SK-N-SH (cell line): Measurements from ENCODE around the gene SETX. TPM values are rescaled to one million over a fixed set of nuclear protein-coding genes. Genes with fewer than 3 reads are reported as not detected.

Experiments
- CTCF ChIA-PET: fragments of 300-600, 350-600 bp; formaldehyde crosslinking; extraction: SDS; loops from one replicate; lab custom pipeline; 2021; lab: Yijun Ruan, JAX
- POLR2A ChIA-PET: fragments of 350-600 bp; sonication (Branson Sonifier 250); formaldehyde crosslinking; extraction: SDS; loops from one replicate; lab custom pipeline; 2020; ENCODE audit warnings: antibody characterized with exemption, inconsistent platforms; lab: Yijun Ruan, JAX
- DNase-seq: peaks from one replicate; pipeline ENCODE4 v3.0.0; 2012
- H2AFZ ChIP-seq: fragments of 200-600 bp; sonication (generic); 2 replicates; pipeline ENCODE4 v1.8.1; 2016; ENCODE audit warnings: antibody characterized with exemption, mild to moderate bottlenecking, low read depth
- H3F3A ChIP-seq: fragments of 200-600 bp; sonication (generic); replicated peaks from 2 replicates; pipeline ENCODE3; 2016; ENCODE audit warnings: antibody characterized with exemption, mild to moderate bottlenecking; ENCODE audit not compliant: insufficient read depth
- H3K27ac ChIP-seq, 2 experiments: fragments of 200-500 bp in 1 of 2; fragments of 200-600 bp in 1 of 2; sonication (Bioruptor generic) in 1 of 2; sonication (generic), shearing (Covaris generic) in 1 of 2; 2 replicates each; pipeline versions ENCODE4 v1.5.1 to v1.6.1; 2014 to 2016; ENCODE audit warnings: low read depth in 2 of 2, inconsistent platforms in 1 of 2, low read length in 1 of 2, mild to moderate bottlenecking in 1 of 2, mixed read lengths in 1 of 2
- H3K27me3 ChIP-seq: fragments of 200-600 bp; sonication (generic), shearing (Covaris generic); 2 replicates; pipeline ENCODE4 v1.6.1; 2016; ENCODE audit warnings: mixed run types; ENCODE audit not compliant: insufficient read depth
- H3K36me3 ChIP-seq, 2 experiments: fragments of 200-500 bp in 1 of 2; fragments of 200-600 bp in 1 of 2; sonication (Bioruptor generic) in 1 of 2; sonication (generic) in 1 of 2; replicated peaks in 1 of 2; 2 replicates each; pipeline versions ENCODE3 to v1.5.1; 2014 to 2016; ENCODE audit warnings: low read length in 1 of 2, mild to moderate bottlenecking in 1 of 2; ENCODE audit not compliant: insufficient read depth in 2 of 2, control insufficient read depth in 1 of 2
- H3K4me1 ChIP-seq, 2 experiments: fragments of 200-500 bp in 1 of 2; fragments of 200-600 bp in 1 of 2; sonication (Bioruptor generic) in 1 of 2; sonication (generic), shearing (Covaris generic) in 1 of 2; 2 replicates each; pipeline versions ENCODE4 v1.5.1 to v1.6.1; 2014 to 2016; ENCODE audit warnings: low read depth in 1 of 2, low read length in 1 of 2, mixed run types in 1 of 2; ENCODE audit not compliant: insufficient read depth in 2 of 2, control insufficient read depth in 1 of 2
- H3K4me2 ChIP-seq: fragments of 200-600 bp; sonication (generic), shearing (Covaris generic); 2 replicates; pipeline ENCODE4 v1.6.1; 2017; ENCODE audit warnings: mixed run types
- H3K4me3 ChIP-seq, 2 experiments: fragments of 200-500 bp in 1 of 2; fragments of 200-600 bp in 1 of 2; sonication (Bioruptor generic) in 1 of 2; sonication (generic), shearing (Covaris generic) in 1 of 2; 2 replicates each; pipeline versions ENCODE4 v1.5.1 to v1.8.1; 2014 to 2016; ENCODE audit warnings: low read depth in 2 of 2, inconsistent platforms in 1 of 2, low read length in 1 of 2, mild to moderate bottlenecking in 1 of 2, mixed read lengths in 1 of 2, moderate library complexity in 1 of 2
- H3K79me2 ChIP-seq: fragments of 200-600 bp; sonication (generic); 2 replicates; pipeline ENCODE4 v1.8.1; 2017; ENCODE audit warnings: mild to moderate bottlenecking; ENCODE audit not compliant: insufficient read depth
- H3K9ac ChIP-seq: fragments of 200-600 bp; sonication (generic); 2 replicates; pipeline ENCODE4 v1.6.1; 2017; ENCODE audit warnings: mixed run types
- H3K9me2 ChIP-seq: fragments of 200-600 bp; sonication (generic); 2 replicates; pipeline ENCODE4 v1.6.1; 2017; ENCODE audit warnings: mixed run types
- H3K9me3 ChIP-seq: fragments of 200-600 bp; sonication (generic); 2 replicates; pipeline ENCODE4 v1.6.1; 2017; ENCODE audit warnings: mixed run types, mild to moderate bottlenecking, moderate library complexity
- H4K20me1 ChIP-seq: fragments of 200-600 bp; sonication (generic); 2 replicates; pipeline ENCODE4 v1.6.1; 2017; ENCODE audit warnings: mild to moderate bottlenecking, mixed run types; ENCODE audit not compliant: insufficient read depth
- ELF1 ChIP-seq: IDR thresholded peaks from 2 replicates; pipeline ENCODE4 v1.4.0; 2012
- EZH2phosphoT487 ChIP-seq: fragments of 200-600 bp; sonication (generic); IDR thresholded peaks from 2 replicates; pipeline ENCODE4 v1.6.1; 2017; ENCODE audit warnings: low read depth, mixed run types, mild to moderate bottlenecking, antibody characterized with exemption, moderate library complexity, borderline replicate concordance
- JUND ChIP-seq: IDR thresholded peaks from 2 replicates; pipeline ENCODE4 v1.4.0; 2012
- MAX ChIP-seq: IDR thresholded peaks from 2 replicates; pipeline ENCODE4 v1.4.0; 2012; ENCODE audit warnings: low read depth
- MEF2A ChIP-seq: IDR thresholded peaks from 2 replicates; pipeline ENCODE4 v1.4.0; 2012; ENCODE audit warnings: low read depth, borderline replicate concordance
- MXI1 ChIP-seq: IDR thresholded peaks from 2 replicates; pipeline ENCODE4 v1.6.1; 2012; ENCODE audit warnings: mild to moderate bottlenecking, low read depth, low read length, improper control_type of control experiment
- NFIC ChIP-seq: IDR thresholded peaks from 2 replicates; pipeline ENCODE4 v1.4.0; 2012; ENCODE audit warnings: borderline replicate concordance
- POLR2AphosphoS5 ChIP-seq: IDR thresholded peaks from 2 replicates; pipeline ENCODE4 v1.6.1; 2012; ENCODE audit warnings: low read depth, low read length
- REST ChIP-seq: IDR thresholded peaks from 2 replicates; pipeline ENCODE4 v1.6.1; 2012; ENCODE audit warnings: mild to moderate bottlenecking, low read depth, low read length, moderate library complexity
- RXRA ChIP-seq: IDR thresholded peaks from 2 replicates; pipeline ENCODE4 v1.4.0; 2012; ENCODE audit warnings: low read depth, mild to moderate bottlenecking, borderline replicate concordance
- TEAD4 ChIP-seq: IDR thresholded peaks from 2 replicates; pipeline ENCODE4 v1.4.0; 2012; ENCODE audit warnings: mild to moderate bottlenecking, borderline replicate concordance; ENCODE audit not compliant: insufficient read depth
- WGBS: methylation state at CpG from one replicate; pipeline ENCODE4 v1.1.6; 2017; ENCODE audit warnings: low lambda C conversion rate; 5-methylcytosine and 5-hydroxymethylcytosine counted together
- polyA plus RNA-seq, 3 experiments: library from polyadenylated mRNA; depleted of rRNA; stranded (reverse); fragments of >200 nt; gene quantifications; 2 replicates each; pipeline ENCODE4 v1.2.3, GENCODE V29; 2012
- TF ChIP-seq, protein P1 (sequence below): fragments of 200-600 bp; sonication (generic); IDR thresholded peaks from 2 replicates; pipeline ENCODE4 v1.6.1; 2017; ENCODE audit warnings: antibody characterized with exemption, mild to moderate bottlenecking, moderate library complexity

SETX gene
- polyA plus RNA-seq, 1 of the 3 experiments (the other 2 are of a cell fraction) = 12.3 TPM

- peaks cover 6% of the 10 kb centered on the region; the same call in 1 of the 2 replicates for H4K20me1 ChIP-seq
- no peaks in the 10 kb centered on the region for H3K27me3 ChIP-seq
- no peak for DNase-seq
- ChIA-PET POLR2A (no interaction called here), CTCF (interaction anchor here (1.3 to 2.0 kb wide), 2 partner anchors 90 to 223 kb away, joined by 3 to 5 read pairs; no protein-coding TSS in a partner anchor)
- H3K9ac ChIP-seq = no peak overlapping the region
- whole genome bisulfite sequencing = 89% methylated on average over 3 of the region's 3 CpGs
- H3F3A ChIP-seq = peaks cover 3% of the 10 kb centered on the region
- no peaks in the 10 kb centered on the region for H3K9me3 ChIP-seq
- peak overlapping the region in 1 of 2 experiments; percentile 13; a peak in 1 of 4 replicates for H3K27ac ChIP-seq
- peaks cover 74% of the 10 kb centered on the region for H3K79me2 ChIP-seq
- peaks cover 12 to 17% of the 10 kb centered on the region in 2 experiments for H3K4me1 ChIP-seq
- peak overlapping the region; percentile 48; the same call in 1 of the 2 replicates for H3K4me2 ChIP-seq
- TF ChIP-seq, protein P1, sequence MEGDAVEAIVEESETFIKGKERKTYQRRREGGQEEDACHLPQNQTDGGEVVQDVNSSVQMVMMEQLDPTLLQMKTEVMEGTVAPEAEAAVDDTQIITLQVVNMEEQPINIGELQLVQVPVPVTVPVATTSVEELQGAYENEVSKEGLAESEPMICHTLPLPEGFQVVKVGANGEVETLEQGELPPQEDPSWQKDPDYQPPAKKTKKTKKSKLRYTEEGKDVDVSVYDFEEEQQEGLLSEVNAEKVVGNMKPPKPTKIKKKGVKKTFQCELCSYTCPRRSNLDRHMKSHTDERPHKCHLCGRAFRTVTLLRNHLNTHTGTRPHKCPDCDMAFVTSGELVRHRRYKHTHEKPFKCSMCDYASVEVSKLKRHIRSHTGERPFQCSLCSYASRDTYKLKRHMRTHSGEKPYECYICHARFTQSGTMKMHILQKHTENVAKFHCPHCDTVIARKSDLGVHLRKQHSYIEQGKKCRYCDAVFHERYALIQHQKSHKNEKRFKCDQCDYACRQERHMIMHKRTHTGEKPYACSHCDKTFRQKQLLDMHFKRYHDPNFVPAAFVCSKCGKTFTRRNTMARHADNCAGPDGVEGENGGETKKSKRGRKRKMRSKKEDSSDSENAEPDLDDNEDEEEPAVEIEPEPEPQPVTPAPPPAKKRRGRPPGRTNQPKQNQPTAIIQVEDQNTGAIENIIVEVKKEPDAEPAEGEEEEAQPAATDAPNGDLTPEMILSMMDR = no peak
- no peak for TF ChIP-seq POLR2AphosphoS5
- no peak for TF ChIP-seq MEF2A
- TF ChIP-seq NFIC = no peak
- no peak for TF ChIP-seq TEAD4
- TF ChIP-seq MXI1 = no peak
- TF ChIP-seq MAX = no peak
- no peak for TF ChIP-seq ELF1
- no peak for TF ChIP-seq JUND
- no peak for TF ChIP-seq REST
- no peak for TF ChIP-seq EZH2phosphoT487
- no peak for TF ChIP-seq RXRA
- H3K9me2 ChIP-seq = no peaks in the 10 kb centered on the region
- H2AFZ ChIP-seq = no peak overlapping the region
- H3K4me3 ChIP-seq = no peak overlapping the region
- peaks cover 47 to 68% of the 10 kb centered on the region in 2 experiments for H3K36me3 ChIP-seq
These were observed 3.3 kb downstream of the SETX start for GRCh38 chr9:132351404-132352045.
